Adrenal gland (tissue), 12 donors: ENCODE results near the gene BAAT. TPM values are rescaled to one million over a fixed set of nuclear protein-coding genes. Genes with fewer than 3 reads are reported as not detected.

Experiments
- DNase-seq, 7 donors: peaks; one replicate each; pipeline ENCODE4 v3.0.0-alpha.2; 2019 to 2020
- H3K27ac ChIP-seq, 5 donors: fragments of 200-600 bp; sonication (generic) in 4 of 5; 1 replicate in 3 of 5; 2 replicates in 2 of 5; pipeline versions ENCODE4 v1.5.1 to v1.8.0; 2016 to 2020; ENCODE audit warnings: mild to moderate bottlenecking in 1 of 5
- H3K27me3 ChIP-seq: fragments of 200-600 bp; 2 replicates; pipeline ENCODE4 v1.8.0; 2021
- H3K36me3 ChIP-seq, 2 donors: fragments of 200-600 bp; replicated peaks in 1 of 2; 1 replicate in 1 of 2; 2 replicates in 1 of 2; pipeline versions ENCODE4 v1.5.1 to v1.8.0; 2018 to 2022
- H3K4me1 ChIP-seq, 2 donors: fragments of 200-600 bp; replicated peaks in 1 of 2; 1 replicate in 1 of 2; 2 replicates in 1 of 2; pipeline versions ENCODE4 v1.5.1 to v1.8.0; 2018 to 2021
- H3K4me3 ChIP-seq, 4 donors: fragments of 200-600 bp; sonication (generic) in 3 of 4; one replicate each; pipeline ENCODE4 v1.5.1; 2016 to 2018
- H3K9me3 ChIP-seq, 3 donors: fragments of 200-600 bp; sonication (generic) in 1 of 3; replicated peaks in 1 of 3; 1 replicate in 2 of 3; 2 replicates in 1 of 3; pipeline versions ENCODE4 v1.5.1 to v1.8.0; 2016 to 2021
- CTCF ChIP-seq, 6 experiments: fragments of 450-650 bp in 4 of 6; fragments of 200-600 bp in 2 of 6; sonication (generic) in 1 of 6; IDR thresholded peaks; 1 replicate in 5 of 6; 2 replicates in 1 of 6; pipeline versions ENCODE4 v1.5.1 to v1.8.0; 2016 to 2021; ENCODE audit warnings: antibody characterized with exemption in 6 of 6, mild to moderate bottlenecking in 2 of 6, moderate library complexity in 1 of 6
- POLR2A ChIP-seq, 2 donors: fragments of 450-650 bp; IDR thresholded peaks; one replicate each; pipeline ENCODE4 v1.6.1; 2017; ENCODE audit warnings: antibody characterized with exemption in 2 of 2, mild to moderate bottlenecking in 2 of 2, moderate library complexity in 1 of 2
- WGBS, 4 donors: extraction: QIAGEN DNeasy Blood & Tissue Kit in 2 of 4; methylation state at CpG; one replicate each; pipeline versions ENCODE4 v1.1.5 to v1.1.7; 2013 to 2017; 5-methylcytosine and 5-hydroxymethylcytosine counted together
- intact Hi-C, 2 donors: fragments of 100-400 bp; cut with DNase I; formaldehyde crosslinking; loops; one replicate each; pipeline versions ENCODE4 v1.14.1 to v1.15.0; 2022 to 2023
- polyA plus RNA-seq, 3 donors: library from polyadenylated mRNA; stranded (reverse); fragments of 200-250 nt in 2 of 3; fragments of 350-450 nt in 1 of 3; fragmentation: Illumina TruSeq in 1 of 3; extraction: RNeasy Lipid Tissue Mini Kit (QIAGEN cat#74804) in 1 of 3; gene quantifications; one replicate each; pipeline ENCODE4 v1.2.3, GENCODE V29; 2013 to 2014
- small RNA-seq, 2 donors: library from RNA; depleted of rRNA; stranded (forward); fragments of <200 nt; gene quantifications; one replicate each; pipeline ENCODE3, GENCODE V24; 2016
- total RNA-seq, 9 donors: library from RNA; depleted of rRNA in 4 of 9; stranded (reverse); fragments of >200 nt in 4 of 9; fragments of 120-200 nt in 1 of 9; fragmentation: NEBNext Ultra II Directional in 1 of 9; extraction: Animal tissue kit (Norgen Biotek cat#: 25700) in 1 of 9; gene quantifications; one replicate each; pipeline versions ENCODE4 v1.1.0 to v1.2.4, GENCODE V29; 2013 to 2023
- donor health status: healthy with polysubstance abuse.
- donor health status: Bipolar disorder and iron deficiency.
- donor health status: DM: yes; HTN: yes; CAD: no.
- donor health status: DM: no; HTN: no; CAD: no.
- donor health status: DM: no; HTN: no; CAD: no.
- donor health status: DM: yes; HTN: yes; CAD: no.

BAAT gene
- total and polyA plus RNA-seq, 12 donors, result 0.07 to 0.55 (median 0.16) TPM; not detected in 5

- no peak for DNase-seq
- Histone ChIP-seq H3K9me3 (no peaks in the 10 kb centered on the region), H3K27me3 (no peaks in the 10 kb centered on the region), H3K36me3 (no peaks in the 10 kb centered on the region), H3K4me3 (no peak overlapping the region), H3K27ac (no peak overlapping the region), H3K4me1 (no peaks in the 10 kb centered on the region)
- 18 to 27% (median 23%) methylated on average over 2 of the region's 2 CpGs for WGBS, 4 donors
- intact Hi-C loops, result loop anchor here in 1 of 2 donors (5.0 kb wide), 3 partner anchors 189 to 709 kb away; no protein-coding TSS in a partner anchor
- TF ChIP-seq CTCF (IDR thresholded peaks at IDR 0.05) (no peak), POLR2A (IDR thresholded peaks at IDR 0.05) (no peak)
Measured at GRCh38 chr9:101311191-101311590, 73.6 kb downstream of the BAAT start.

Small RNA genes lying within 50 kb of the gene (small RNA-seq; reads per million reads assigned to genes)
- gene RF00322, result 0 reads per million in 2 donors

Other genes starting within 250 kb of the BAAT start
- 10 to 100 TPM in 8 of 9 donors, 1 to 10 TPM in 1; 9.9 to 48.5 (median 16.1) TPM for gene MRPL50, start 13.6 kb upstream of the BAAT start, total RNA-seq
- 10 to 100 TPM in 2 of 3 donors, 1 to 10 TPM in 1; 8.4 to 38.6 (median 11.1) TPM for gene MRPL50, start 13.6 kb upstream of the BAAT start, polyA plus RNA-seq
- gene ZNF189, start 13.8 kb upstream of the BAAT start, total RNA-seq, result 10 to 100 TPM; 17.8 to 86.8 (median 35.2) TPM
- gene ZNF189, start 13.8 kb upstream of the BAAT start, polyA plus RNA-seq, result 10 to 100 TPM; 24.8 to 52.4 (median 34.9) TPM
- 1 to 10 TPM in 7 of 9 donors, under 1 TPM in 2; 0.74 to 4.8 (median 2.0) TPM for gene ALDOB, start 50.8 kb upstream of the BAAT start, total RNA-seq
- 1 to 10 TPM; 2.1 to 6.3 (median 4.5) TPM for gene ALDOB, start 50.8 kb upstream of the BAAT start, polyA plus RNA-seq
- gene RNF20, start 148.8 kb upstream of the BAAT start, total RNA-seq, result 10 to 100 TPM; 19.8 to 46.8 (median 31.1) TPM
- 10 to 100 TPM; 13.5 to 43.3 (median 17.7) TPM for gene RNF20, start 148.8 kb upstream of the BAAT start, polyA plus RNA-seq
- gene PPP3R2, start 210.0 kb upstream of the BAAT start, total RNA-seq, result under 1 TPM in 1 of 9 donors, not detected in 8; 0.06 TPM
- gene PPP3R2, start 210.0 kb upstream of the BAAT start, polyA plus RNA-seq, result not detected